HepG2 (cell line): Measurements from ENCODE around the gene ZNF324B. TPM values are rescaled to one million over a fixed set of nuclear protein-coding genes. Genes with fewer than 3 reads are reported as not detected.

ENCODE experiments used
- ASH2L ChIP-seq: fragments of 300-600, 200-600 bp; sonication (generic); IDR thresholded peaks from 2 replicates; pipeline ENCODE4 v1.7.0; 2017; ENCODE audit warnings: low read depth, mild to moderate bottlenecking, moderate library complexity, mixed read lengths, low read length; ENCODE audit not compliant: insufficient read length
- BRD4 ChIP-seq: sonication (generic); formaldehyde crosslinking; IDR thresholded peaks from 2 replicates; pipeline ENCODE4 v1.4.0; 2020; ENCODE audit warnings: missing genetic modification reagents
- DMAP1 ChIP-seq: IDR thresholded peaks from 2 replicates; pipeline ENCODE4 v1.6.1; 2016
- DNMT1 ChIP-seq: sonication (generic); formaldehyde crosslinking; IDR thresholded peaks from 2 replicates; pipeline ENCODE4 v1.5.1; 2020; ENCODE audit warnings: mild to moderate bottlenecking, missing genetic modification reagents
- HDAC6 ChIP-seq: fragments of 200-600 bp; sonication (generic); IDR thresholded peaks from 2 replicates; pipeline ENCODE4 v1.7.0; 2017; ENCODE audit warnings: mild to moderate bottlenecking, antibody characterized with exemption, low read length, low read depth
- KDM3A ChIP-seq: IDR thresholded peaks from 2 replicates; pipeline ENCODE4 v1.6.1; 2018; ENCODE audit warnings: low read depth, missing compliant biosample characterization
- NFIB ChIP-seq: sonication (generic); formaldehyde crosslinking; IDR thresholded peaks from 2 replicates; pipeline ENCODE4 v1.9.0; 2021; ENCODE audit warnings: missing genetic modification reagents, mild to moderate bottlenecking, borderline replicate concordance
- PHF21A ChIP-seq: sonication (generic); formaldehyde crosslinking; IDR thresholded peaks from 2 replicates; pipeline ENCODE4 v1.5.0; 2020; ENCODE audit warnings: mild to moderate bottlenecking, missing genetic modification reagents
- RARA ChIP-seq: IDR thresholded peaks from 2 replicates; pipeline ENCODE4 v1.6.1; 2016; ENCODE audit warnings: missing genetic modification reagents, missing compliant biosample characterization
- SMAD1 ChIP-seq: sonication (generic); formaldehyde crosslinking; IDR thresholded peaks from 2 replicates; pipeline ENCODE4 v1.4.0; 2020; ENCODE audit warnings: missing genetic modification reagents, low read depth, mild to moderate bottlenecking, borderline replicate concordance
- ZBTB38 ChIP-seq: sonication (generic); formaldehyde crosslinking; IDR thresholded peaks from 2 replicates; pipeline ENCODE4 v1.5.1; 2020; ENCODE audit warnings: mild to moderate bottlenecking, missing genetic modification reagents
- ZNF556 ChIP-seq: sonication (generic); formaldehyde crosslinking; IDR thresholded peaks from 2 replicates; pipeline ENCODE4 v1.4.0; 2020; ENCODE audit warnings: mild to moderate bottlenecking, missing genetic modification reagents, borderline replicate concordance
- ZNF629 ChIP-seq: sonication (generic); formaldehyde crosslinking; conservative IDR thresholded peaks from 2 replicates; pipeline ENCODE4 v1.5.0; 2020; ENCODE audit warnings: missing genetic modification reagents
- ZNF839 ChIP-seq: sonication (generic); formaldehyde crosslinking; IDR thresholded peaks from 2 replicates; pipeline ENCODE4 v1.4.0; 2020; ENCODE audit warnings: missing genetic modification reagents, mild to moderate bottlenecking, borderline replicate concordance
- polyA plus RNA-seq, 8 experiments: library from polyadenylated mRNA; depleted of rRNA in 3 of 8; stranded (reverse) in 7 of 8; unstranded in 1 of 8; fragments of >200 nt; fragmentation: Illumina TruSeq in 4 of 8; extraction: Trizol in 4 of 8; gene quantifications; 2 replicates each; pipeline versions ENCODE4 v1.2.1 to v1.2.3, GENCODE V29; 2011 to 2016; ENCODE audit warnings: low read depth in 4 of 8, missing spikeins in 1 of 8, mixed read lengths in 1 of 8; ENCODE audit not compliant: insufficient read depth in 1 of 8
- total RNA-seq, 5 experiments: library from RNA; depleted of rRNA; stranded (reverse); fragments of >200 nt; fragmentation: Illumina TruSeq; extraction: Trizol; gene quantifications; 2 replicates each; pipeline ENCODE4 v1.2.3, GENCODE V29; 2016; ENCODE audit warnings: low read depth in 1 of 5
- TF ChIP-seq, protein P1 (sequence below): sonication (generic); formaldehyde crosslinking; IDR thresholded peaks from 2 replicates; pipeline ENCODE4 v1.5.0; 2020; ENCODE audit warnings: missing genetic modification reagents, mild to moderate bottlenecking, borderline replicate concordance
- TF ChIP-seq, protein P2 (sequence below), 2 experiments: sonication (generic) in 1 of 2; formaldehyde crosslinking in 1 of 2; IDR thresholded peaks; 2 replicates each; pipeline versions ENCODE4 v1.4.0 to v1.6.1; 2016 to 2020; ENCODE audit warnings: borderline replicate concordance in 1 of 2, low read depth in 1 of 2, mild to moderate bottlenecking in 1 of 2, missing genetic modification reagents in 1 of 2
- TF ChIP-seq, protein P3 (sequence below), 2 experiments: fragments of 450-650 bp in 1 of 2; sonication (generic) in 1 of 2; formaldehyde crosslinking; IDR thresholded peaks; 2 replicates each; pipeline versions ENCODE4 v1.5.0 to v1.8.0; 2020 to 2022; ENCODE audit warnings: mild to moderate bottlenecking in 1 of 2, missing genetic modification reagents in 1 of 2
- TF ChIP-seq, protein P4 (sequence below): sonication (generic); formaldehyde crosslinking; IDR thresholded peaks from 2 replicates; pipeline ENCODE4 v1.5.0; 2020; ENCODE audit warnings: mild to moderate bottlenecking, missing genetic modification reagents, borderline replicate concordance

Gene ZNF324B
- total and polyA plus RNA-seq, 2 of the 13 experiments (the other 11 are each of a cell fraction or from before 2014, with no cell fraction given): 0.53 to 3.0 TPM

DNA sequence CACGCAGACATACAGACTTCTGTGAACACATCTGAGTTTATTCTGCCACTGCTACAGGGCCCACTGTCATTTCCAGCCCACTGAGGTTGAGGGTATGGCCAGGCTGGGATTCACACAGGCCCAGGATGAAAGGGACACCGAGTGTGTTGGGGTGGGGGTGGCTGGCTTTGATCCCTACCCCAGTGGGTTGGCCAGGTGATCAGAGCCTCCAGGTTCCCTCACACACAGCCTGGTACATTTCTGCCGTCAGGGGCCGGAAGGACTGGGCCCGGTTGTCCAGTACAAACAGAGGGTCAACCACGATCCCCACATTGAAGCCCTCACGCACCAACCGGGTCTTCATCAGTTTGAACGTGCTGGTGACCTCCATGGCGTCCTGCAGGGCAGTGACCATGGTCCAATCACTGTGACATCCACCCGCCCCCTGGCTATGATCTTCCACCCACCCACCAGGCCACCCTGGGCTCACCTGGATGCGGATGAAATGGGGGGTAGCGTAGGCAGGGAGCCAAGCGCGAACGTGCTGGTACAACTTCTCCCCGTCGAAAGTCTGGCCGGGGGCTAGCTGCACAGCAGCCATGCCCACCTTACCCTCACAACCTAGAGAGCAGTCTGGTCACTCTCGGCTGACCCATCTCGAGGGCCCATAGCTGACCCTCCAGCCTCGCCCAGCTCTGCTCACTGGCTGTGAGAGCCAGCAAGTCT, 47.0 kb downstream of the ZNF324B start (continued):
- no peak for TF ChIP-seq DMAP1
- no peak for TF ChIP-seq PHF21A (CRISPR knock-in tag)
- no peak for TF ChIP-seq SMAD1 (CRISPR knock-in tag)
- TF ChIP-seq, protein P1, sequence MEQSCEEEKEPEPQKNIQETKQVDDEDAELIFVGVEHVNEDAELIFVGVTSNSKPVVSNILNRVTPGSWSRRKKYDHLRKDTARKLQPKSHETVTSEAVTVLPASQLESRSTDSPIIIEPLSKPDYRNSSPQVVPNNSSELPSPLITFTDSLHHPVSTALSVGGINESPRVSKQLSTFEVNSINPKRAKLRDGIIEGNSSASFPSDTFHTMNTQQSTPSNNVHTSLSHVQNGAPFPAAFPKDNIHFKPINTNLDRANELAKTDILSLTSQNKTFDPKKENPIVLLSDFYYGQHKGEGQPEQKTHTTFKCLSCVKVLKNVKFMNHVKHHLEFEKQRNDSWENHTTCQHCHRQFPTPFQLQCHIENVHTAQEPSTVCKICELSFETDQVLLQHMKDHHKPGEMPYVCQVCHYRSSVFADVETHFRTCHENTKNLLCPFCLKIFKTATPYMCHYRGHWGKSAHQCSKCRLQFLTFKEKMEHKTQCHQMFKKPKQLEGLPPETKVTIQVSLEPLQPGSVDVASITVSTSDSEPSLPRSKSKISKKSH (CRISPR knock-in tag): peak; percentile 2; the same call in 1 of the 2 replicates
- TF ChIP-seq, protein P2, sequence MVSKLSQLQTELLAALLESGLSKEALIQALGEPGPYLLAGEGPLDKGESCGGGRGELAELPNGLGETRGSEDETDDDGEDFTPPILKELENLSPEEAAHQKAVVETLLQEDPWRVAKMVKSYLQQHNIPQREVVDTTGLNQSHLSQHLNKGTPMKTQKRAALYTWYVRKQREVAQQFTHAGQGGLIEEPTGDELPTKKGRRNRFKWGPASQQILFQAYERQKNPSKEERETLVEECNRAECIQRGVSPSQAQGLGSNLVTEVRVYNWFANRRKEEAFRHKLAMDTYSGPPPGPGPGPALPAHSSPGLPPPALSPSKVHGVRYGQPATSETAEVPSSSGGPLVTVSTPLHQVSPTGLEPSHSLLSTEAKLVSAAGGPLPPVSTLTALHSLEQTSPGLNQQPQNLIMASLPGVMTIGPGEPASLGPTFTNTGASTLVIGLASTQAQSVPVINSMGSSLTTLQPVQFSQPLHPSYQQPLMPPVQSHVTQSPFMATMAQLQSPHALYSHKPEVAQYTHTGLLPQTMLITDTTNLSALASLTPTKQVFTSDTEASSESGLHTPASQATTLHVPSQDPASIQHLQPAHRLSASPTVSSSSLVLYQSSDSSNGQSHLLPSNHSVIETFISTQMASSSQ (IDR thresholded peaks at IDR 0.05; ENCODE audit: low read depth): no peak
- TF ChIP-seq, protein P2 (CRISPR knock-in tag; IDR thresholded peaks at IDR 0.05; ENCODE audit: borderline replicate concordance): no peak
- TF ChIP-seq BRD4 (CRISPR knock-in tag): no peak
- TF ChIP-seq ZNF556 (CRISPR knock-in tag): no peak
- TF ChIP-seq KDM3A (CRISPR knock-in tag): no peak
- 0 out of 2 replicates have a peak, but pooled peaks have one; percentile 57 for TF ChIP-seq ZNF839 (CRISPR knock-in tag)
- TF ChIP-seq, protein P3, sequence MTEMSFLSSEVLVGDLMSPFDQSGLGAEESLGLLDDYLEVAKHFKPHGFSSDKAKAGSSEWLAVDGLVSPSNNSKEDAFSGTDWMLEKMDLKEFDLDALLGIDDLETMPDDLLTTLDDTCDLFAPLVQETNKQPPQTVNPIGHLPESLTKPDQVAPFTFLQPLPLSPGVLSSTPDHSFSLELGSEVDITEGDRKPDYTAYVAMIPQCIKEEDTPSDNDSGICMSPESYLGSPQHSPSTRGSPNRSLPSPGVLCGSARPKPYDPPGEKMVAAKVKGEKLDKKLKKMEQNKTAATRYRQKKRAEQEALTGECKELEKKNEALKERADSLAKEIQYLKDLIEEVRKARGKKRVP (CRISPR knock-in tag; IDR thresholded peaks at IDR 0.05): no peak
- TF ChIP-seq, protein P4, sequence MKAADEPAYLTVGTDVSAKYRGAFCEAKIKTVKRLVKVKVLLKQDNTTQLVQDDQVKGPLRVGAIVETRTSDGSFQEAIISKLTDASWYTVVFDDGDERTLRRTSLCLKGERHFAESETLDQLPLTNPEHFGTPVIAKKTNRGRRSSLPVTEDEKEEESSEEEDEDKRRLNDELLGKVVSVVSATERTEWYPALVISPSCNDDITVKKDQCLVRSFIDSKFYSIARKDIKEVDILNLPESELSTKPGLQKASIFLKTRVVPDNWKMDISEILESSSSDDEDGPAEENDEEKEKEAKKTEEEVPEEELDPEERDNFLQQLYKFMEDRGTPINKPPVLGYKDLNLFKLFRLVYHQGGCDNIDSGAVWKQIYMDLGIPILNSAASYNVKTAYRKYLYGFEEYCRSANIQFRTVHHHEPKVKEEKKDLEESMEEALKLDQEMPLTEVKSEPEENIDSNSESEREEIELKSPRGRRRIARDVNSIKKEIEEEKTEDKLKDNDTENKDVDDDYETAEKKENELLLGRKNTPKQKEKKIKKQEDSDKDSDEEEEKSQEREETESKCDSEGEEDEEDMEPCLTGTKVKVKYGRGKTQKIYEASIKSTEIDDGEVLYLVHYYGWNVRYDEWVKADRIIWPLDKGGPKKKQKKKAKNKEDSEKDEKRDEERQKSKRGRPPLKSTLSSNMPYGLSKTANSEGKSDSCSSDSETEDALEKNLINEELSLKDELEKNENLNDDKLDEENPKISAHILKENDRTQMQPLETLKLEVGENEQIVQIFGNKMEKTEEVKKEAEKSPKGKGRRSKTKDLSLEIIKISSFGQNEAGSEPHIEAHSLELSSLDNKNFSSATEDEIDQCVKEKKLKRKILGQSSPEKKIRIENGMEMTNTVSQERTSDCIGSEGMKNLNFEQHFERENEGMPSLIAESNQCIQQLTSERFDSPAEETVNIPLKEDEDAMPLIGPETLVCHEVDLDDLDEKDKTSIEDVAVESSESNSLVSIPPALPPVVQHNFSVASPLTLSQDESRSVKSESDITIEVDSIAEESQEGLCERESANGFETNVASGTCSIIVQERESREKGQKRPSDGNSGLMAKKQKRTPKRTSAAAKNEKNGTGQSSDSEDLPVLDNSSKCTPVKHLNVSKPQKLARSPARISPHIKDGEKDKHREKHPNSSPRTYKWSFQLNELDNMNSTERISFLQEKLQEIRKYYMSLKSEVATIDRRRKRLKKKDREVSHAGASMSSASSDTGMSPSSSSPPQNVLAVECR (CRISPR knock-in tag): no peak
- peak; percentile 75; the same call in 1 of the 2 replicates for TF ChIP-seq ZBTB38 (CRISPR knock-in tag)
- no peak for TF ChIP-seq RARA (CRISPR knock-in tag)
- no peak for TF ChIP-seq HDAC6
- TF ChIP-seq NFIB (CRISPR knock-in tag): no peak
- no peak for TF ChIP-seq ASH2L
- no peak for TF ChIP-seq ZNF629 (CRISPR knock-in tag)
- TF ChIP-seq DNMT1 (CRISPR knock-in tag): 0 out of 2 replicates have a peak, but pooled peaks have one; percentile 43
